ENCODE results near the gene MIOS. TPM values are rescaled to one million over a fixed set of nuclear protein-coding genes. Genes with fewer than 3 reads are reported as not detected.

The MIOS gene
- total RNA-seq, 2 donors from 2014 or later, result 23.6 to 32.6 TPM

DNA sequence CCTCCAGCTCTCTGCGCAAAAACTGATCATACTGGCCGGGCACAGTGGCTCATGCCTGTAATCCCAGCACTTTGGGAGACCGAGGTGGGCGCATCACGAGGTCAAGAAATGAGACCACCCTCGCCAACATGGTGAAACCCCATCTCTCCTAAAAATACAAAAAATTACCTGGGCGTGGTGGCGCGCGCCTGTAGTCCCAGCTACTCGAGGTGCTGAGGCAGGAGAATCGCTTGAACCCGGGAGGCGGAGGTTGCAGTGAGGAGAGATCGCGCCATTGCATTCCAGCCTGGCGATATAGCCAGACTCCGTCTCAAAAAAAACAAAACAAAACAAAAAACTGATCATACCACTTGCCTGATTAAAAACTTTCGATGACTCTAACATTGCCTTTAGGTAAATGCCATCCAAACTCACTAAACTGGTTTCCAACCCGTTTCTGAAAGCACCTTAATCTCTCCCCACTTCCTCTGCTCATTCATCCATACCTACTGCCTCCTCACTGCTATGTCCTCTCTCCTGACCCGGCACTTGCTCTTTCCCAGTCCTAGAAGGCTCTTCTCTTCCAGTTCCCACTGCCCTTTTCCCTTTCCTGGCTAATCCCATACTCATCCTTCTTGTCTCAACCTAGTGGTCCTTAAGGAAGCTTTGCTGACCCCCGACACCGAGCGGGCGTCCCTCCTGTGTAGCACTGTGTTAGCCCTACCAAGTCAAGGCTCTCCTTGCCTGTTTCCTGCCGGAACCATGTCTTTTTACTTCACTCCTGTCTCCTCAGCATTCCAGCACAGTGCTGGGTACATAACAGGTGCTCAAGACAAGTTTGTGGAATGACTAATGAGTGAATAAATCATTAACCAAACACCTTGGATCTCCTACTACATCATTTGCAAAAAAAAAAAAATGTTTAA is 686 bp upstream of the MIOS start:
- Histone ChIP-seq H3K27ac (peak overlapping the region; percentile 83 to 87), H3K27me3 (replicated peaks; ENCODE audit: insufficient read depth) (no peaks in the 10 kb centered on the region), H3K4me3 (peak overlapping the region; percentile 82), H3K9me3 (no peaks in the 10 kb centered on the region), H3K36me3 (no peaks in the 10 kb centered on the region), H3K4me1 (ENCODE audit: control insufficient read depth in 1 of 2, low read depth in 2 of 2) (peaks cover 11 to 36% of the 10 kb centered on the region in 2 donors)
- TF ChIP-seq, protein P1, sequence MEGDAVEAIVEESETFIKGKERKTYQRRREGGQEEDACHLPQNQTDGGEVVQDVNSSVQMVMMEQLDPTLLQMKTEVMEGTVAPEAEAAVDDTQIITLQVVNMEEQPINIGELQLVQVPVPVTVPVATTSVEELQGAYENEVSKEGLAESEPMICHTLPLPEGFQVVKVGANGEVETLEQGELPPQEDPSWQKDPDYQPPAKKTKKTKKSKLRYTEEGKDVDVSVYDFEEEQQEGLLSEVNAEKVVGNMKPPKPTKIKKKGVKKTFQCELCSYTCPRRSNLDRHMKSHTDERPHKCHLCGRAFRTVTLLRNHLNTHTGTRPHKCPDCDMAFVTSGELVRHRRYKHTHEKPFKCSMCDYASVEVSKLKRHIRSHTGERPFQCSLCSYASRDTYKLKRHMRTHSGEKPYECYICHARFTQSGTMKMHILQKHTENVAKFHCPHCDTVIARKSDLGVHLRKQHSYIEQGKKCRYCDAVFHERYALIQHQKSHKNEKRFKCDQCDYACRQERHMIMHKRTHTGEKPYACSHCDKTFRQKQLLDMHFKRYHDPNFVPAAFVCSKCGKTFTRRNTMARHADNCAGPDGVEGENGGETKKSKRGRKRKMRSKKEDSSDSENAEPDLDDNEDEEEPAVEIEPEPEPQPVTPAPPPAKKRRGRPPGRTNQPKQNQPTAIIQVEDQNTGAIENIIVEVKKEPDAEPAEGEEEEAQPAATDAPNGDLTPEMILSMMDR (IDR thresholded peaks at IDR 0.05), result no peak
- no peak for DNase-seq (ENCODE audit: low spot score)
- no peak for ATAC-seq (ENCODE audit: insufficient number of reproducible peaks, low FRiP score, low read depth)

GRCh38 chr7:7567898-7568531 is 1.3 kb downstream of the MIOS start:
- TF ChIP-seq, protein P1 (IDR thresholded peaks at IDR 0.05), result no peak
- Histone ChIP-seq H3K9me3 (no peaks in the 10 kb centered on the region), H3K27me3 (replicated peaks; ENCODE audit: insufficient read depth) (no peaks in the 10 kb centered on the region), H3K4me3 (peak overlapping the region; percentile 82), H3K4me1 (ENCODE audit: control insufficient read depth in 1 of 2, low read depth in 2 of 2) (peaks cover 11 to 36% of the 10 kb centered on the region in 2 donors), H3K36me3 (no peaks in the 10 kb centered on the region), H3K27ac (peak overlapping the region in 1 of 2 donors; percentile 83)
- no peak for DNase-seq (ENCODE audit: low spot score)
- ATAC-seq (ENCODE audit: insufficient number of reproducible peaks, low FRiP score, low read depth), result no peak

DNA sequence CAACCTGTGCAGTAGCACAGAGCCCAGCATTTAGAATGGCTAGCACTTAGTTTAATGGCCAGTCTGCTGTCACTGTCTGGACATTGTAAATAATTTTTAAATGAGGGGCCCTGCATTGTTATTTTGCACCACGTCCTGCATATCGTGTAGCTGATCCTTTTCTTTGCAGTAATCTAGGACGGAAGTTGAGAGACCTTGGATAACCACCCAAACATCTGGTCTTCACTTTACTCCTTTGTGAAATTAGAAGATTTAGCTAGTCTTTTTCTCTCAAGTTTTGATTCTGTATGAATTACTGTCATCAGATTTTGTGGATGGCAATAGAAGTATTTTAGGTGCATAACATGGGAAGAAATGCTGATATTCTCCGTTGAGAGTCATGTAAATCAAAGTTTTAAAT is 1.9 kb downstream of the MIOS start:
- Histone ChIP-seq H3K27ac (no peak overlapping the region), H3K9me3 (no peaks in the 10 kb centered on the region), H3K4me1 (ENCODE audit: control insufficient read depth in 1 of 2, low read depth in 2 of 2) (peaks cover 11 to 36% of the 10 kb centered on the region in 2 donors), H3K4me3 (peak overlapping the region; percentile 82), H3K27me3 (replicated peaks; ENCODE audit: insufficient read depth) (no peaks in the 10 kb centered on the region), H3K36me3 (no peaks in the 10 kb centered on the region)
- no peak for ATAC-seq (ENCODE audit: insufficient number of reproducible peaks, low FRiP score, low read depth)
- TF ChIP-seq, protein P1 (IDR thresholded peaks at IDR 0.05), result no peak
- no peak for DNase-seq (ENCODE audit: low spot score)

GRCh38 chr7:7569081-7569527 is 2.4 kb downstream of the MIOS start:
- no peaks in the 10 kb centered on the region for H3K9me3 ChIP-seq
- no peak for ATAC-seq (ENCODE audit: insufficient number of reproducible peaks, low FRiP score, low read depth)
- peak overlapping the region; percentile 82 for H3K4me3 ChIP-seq
- H3K4me1 ChIP-seq (ENCODE audit: control insufficient read depth in 1 of 2, low read depth in 2 of 2), result peaks cover 11 to 36% of the 10 kb centered on the region in 2 donors
- H3K36me3 ChIP-seq, result no peaks in the 10 kb centered on the region
- TF ChIP-seq, protein P1 (IDR thresholded peaks at IDR 0.05), result no peak
- no peaks in the 10 kb centered on the region for H3K27me3 ChIP-seq (replicated peaks; ENCODE audit: insufficient read depth)
- DNase-seq (ENCODE audit: low spot score), result no peak
- H3K27ac ChIP-seq, result no peak overlapping the region

- no peak overlapping the region for H3K27ac ChIP-seq
- TF ChIP-seq, protein P1 (IDR thresholded peaks at IDR 0.05), result no peak
- DNase-seq (ENCODE audit: low spot score), result no peak
- H3K36me3 ChIP-seq, result no peaks in the 10 kb centered on the region
- H3K9me3 ChIP-seq, result no peaks in the 10 kb centered on the region
- H3K4me1 ChIP-seq (ENCODE audit: control insufficient read depth in 1 of 2, low read depth in 2 of 2), result peaks cover 11 to 36% of the 10 kb centered on the region in 2 donors
- no peaks in the 10 kb centered on the region for H3K27me3 ChIP-seq (replicated peaks; ENCODE audit: insufficient read depth)
- H3K4me3 ChIP-seq, result peak overlapping the region; percentile 82
- no peak for ATAC-seq (ENCODE audit: insufficient number of reproducible peaks, low FRiP score, low read depth)
These were observed 2.9 kb downstream of the MIOS start for GRCh38 chr7:7569615-7570014.

Data from thoracic aorta (tissue), 2 donors.